Measurements from ENCODE around the gene KCNK2. TPM values are rescaled to one million over a fixed set of nuclear protein-coding genes. Genes with fewer than 3 reads are reported as not detected.

Gene KCNK2
- total RNA-seq, 1 experiment from 2014 or later = 0.15 TPM

GRCh38 chr1:215109171-215109570, 26.6 kb downstream of the KCNK2 start (continued):
- TF ChIP-seq MLX (CRISPR knock-in tag; IDR thresholded peaks at IDR 0.05) = no peak

- Mint-ChIP-seq H3K9me3 (peaks cover 12% of the 10 kb centered on the region), H3K4me3 (no peak overlapping the region), H3K27me3 (ENCODE audit: low read depth) (no peaks in the 10 kb centered on the region), H3K4me1 (no peaks in the 10 kb centered on the region), H3K27ac (no peak overlapping the region; the same call in 1 of the 2 replicates), H3K36me3 (no peaks in the 10 kb centered on the region)
- CTCF ChIA-PET = no interaction called here
- POLR2A ChIA-PET = no interaction called here
- TF ChIP-seq GTF2I (CRISPR knock-in tag; conservative IDR thresholded peaks at IDR 0.05) (no peak), ELF4 (CRISPR knock-in tag; IDR thresholded peaks at IDR 0.05; ENCODE audit: low read depth) (no peak), NFE2L1 (CRISPR knock-in tag; IDR thresholded peaks at IDR 0.05) (no peak), MYBL2 (CRISPR knock-in tag; IDR thresholded peaks at IDR 0.05) (no peak), CTCF (IDR thresholded peaks at IDR 0.05) (no peak), KAT7 (CRISPR knock-in tag; IDR thresholded peaks at IDR 0.05; ENCODE audit: borderline replicate concordance) (no peak), SP1 (CRISPR knock-in tag; conservative IDR thresholded peaks at IDR 0.05) (no peak), SMAD3 (CRISPR knock-in tag; IDR thresholded peaks at IDR 0.05; ENCODE audit: borderline replicate concordance) (no peak), TEAD4 (CRISPR knock-in tag; IDR thresholded peaks at IDR 0.05) (no peak), ZNF532 (CRISPR knock-in tag; IDR thresholded peaks at IDR 0.05; ENCODE audit: borderline replicate concordance) (no peak), TP53 (CRISPR knock-in tag; IDR thresholded peaks at IDR 0.05) (no peak), PRDM15 (CRISPR knock-in tag; IDR thresholded peaks at IDR 0.05) (no peak), FOXP4 (CRISPR knock-in tag; IDR thresholded peaks at IDR 0.05) (no peak), MXD4 (CRISPR knock-in tag; IDR thresholded peaks at IDR 0.05; ENCODE audit: borderline replicate concordance) (no peak), NR1H2 (CRISPR knock-in tag; IDR thresholded peaks at IDR 0.05) (no peak)
- peak; percentile 50 for ATAC-seq
- no peak for DNase-seq (ENCODE audit: low spot score)
These were observed 29.4 kb downstream of the KCNK2 start for GRCh38 chr1:215111916-215112315.
